ENCODE results near the gene ETF1.
"Not testable (repeated sequence)": the region's sequence is repeated elsewhere in the genome, so short reads cannot be mapped to it uniquely, and the experiment has no call there.

ETF1 gene

GRCh38 chr5:138488481-138488945 is 54.5 kb downstream of the ETF1 start:
- Histone ChIP-seq H3F3A (ENCODE audit: low read depth) (no peaks in the 10 kb centered on the region), H3K36me3 (ENCODE audit: insufficient read depth, low read length) (no peaks in the 10 kb centered on the region), H2AFZ (ENCODE audit: low read length) (no peak overlapping the region), H3K4me1 (ENCODE audit: insufficient read depth, low read length, poor library complexity, severe bottlenecking) (peaks cover 12% of the 10 kb centered on the region), H3K4me2 (ENCODE audit: low read depth, low read length, poor library complexity, severe bottlenecking) (no peak overlapping the region), H3K27me3 (ENCODE audit: insufficient read depth, low read length, poor library complexity, severe bottlenecking) (peaks cover 30% of the 10 kb centered on the region), H3K79me2 (ENCODE audit: insufficient read depth, low read length) (no peaks in the 10 kb centered on the region), H4K20me1 (ENCODE audit: insufficient read depth, low read length, poor library complexity, severe bottlenecking) (no peaks in the 10 kb centered on the region), H3K9ac (ENCODE audit: low read depth, low read length, poor library complexity, severe bottlenecking) (no peak overlapping the region), H3K4me3 (ENCODE audit: low read length, poor library complexity, severe bottlenecking) (no peak overlapping the region), H3K9me2 (replicated peaks; ENCODE audit: low read depth, low read length) (no peaks in the 10 kb centered on the region), H3K9me3 (ENCODE audit: insufficient read depth, low read depth, low read length) (no peaks in the 10 kb centered on the region)
- TF ChIP-seq EZH2phosphoT487 (IDR thresholded peaks at IDR 0.05; ENCODE audit: borderline replicate concordance): no peak
- TF ChIP-seq CTCF (conservative IDR thresholded peaks at IDR 0.05; ENCODE audit: low read length): no peak

GRCh38 chr5:138482638-138483037 is 60.4 kb downstream of the ETF1 start:
- no peaks in the 10 kb centered on the region for H4K20me1 ChIP-seq (ENCODE audit: insufficient read depth, low read length, poor library complexity, severe bottlenecking)
- no peaks in the 10 kb centered on the region for H3K79me2 ChIP-seq (ENCODE audit: insufficient read depth, low read length)
- no peak overlapping the region for H3K4me2 ChIP-seq (ENCODE audit: low read depth, low read length, poor library complexity, severe bottlenecking)
- no peaks in the 10 kb centered on the region for H3F3A ChIP-seq (ENCODE audit: low read depth)
- H3K4me3 ChIP-seq (ENCODE audit: low read length, poor library complexity, severe bottlenecking): no peak overlapping the region
- no peaks in the 10 kb centered on the region for H3K36me3 ChIP-seq (ENCODE audit: insufficient read depth, low read length)
- H3K9me2 ChIP-seq (replicated peaks; ENCODE audit: low read depth, low read length): no peaks in the 10 kb centered on the region
- no peaks in the 10 kb centered on the region for H3K4me1 ChIP-seq (ENCODE audit: insufficient read depth, low read length, poor library complexity, severe bottlenecking)
- no peak for TF ChIP-seq CTCF (conservative IDR thresholded peaks at IDR 0.05; ENCODE audit: low read length)
- no peak for TF ChIP-seq EZH2phosphoT487 (IDR thresholded peaks at IDR 0.05; ENCODE audit: borderline replicate concordance)
- H3K9me3 ChIP-seq (ENCODE audit: insufficient read depth, low read depth, low read length): no peaks in the 10 kb centered on the region
- no peak overlapping the region for H3K9ac ChIP-seq (ENCODE audit: low read depth, low read length, poor library complexity, severe bottlenecking)
- no peak overlapping the region for H2AFZ ChIP-seq (ENCODE audit: low read length)
- no peaks in the 10 kb centered on the region for H3K27me3 ChIP-seq (ENCODE audit: insufficient read depth, low read length, poor library complexity, severe bottlenecking)

GRCh38 chr5:138476918-138477317 is 66.1 kb downstream of the ETF1 start:
- Histone ChIP-seq H2AFZ (ENCODE audit: low read length) (no peak overlapping the region), H3K9ac (ENCODE audit: low read depth, low read length, poor library complexity, severe bottlenecking) (no peak overlapping the region), H3K4me1 (ENCODE audit: insufficient read depth, low read length, poor library complexity, severe bottlenecking) (no peaks in the 10 kb centered on the region), H3K4me2 (ENCODE audit: low read depth, low read length, poor library complexity, severe bottlenecking) (no peak overlapping the region), H3K79me2 (ENCODE audit: insufficient read depth, low read length) (no peaks in the 10 kb centered on the region), H3F3A (ENCODE audit: low read depth) (no peaks in the 10 kb centered on the region), H3K9me3 (ENCODE audit: insufficient read depth, low read depth, low read length) (no peaks in the 10 kb centered on the region), H4K20me1 (ENCODE audit: insufficient read depth, low read length, poor library complexity, severe bottlenecking) (no peaks in the 10 kb centered on the region), H3K27me3 (ENCODE audit: insufficient read depth, low read length, poor library complexity, severe bottlenecking) (no peaks in the 10 kb centered on the region), H3K36me3 (ENCODE audit: insufficient read depth, low read length) (no peaks in the 10 kb centered on the region), H3K9me2 (replicated peaks; ENCODE audit: low read depth, low read length) (no peaks in the 10 kb centered on the region), H3K4me3 (ENCODE audit: low read length, poor library complexity, severe bottlenecking) (no peak overlapping the region)
- TF ChIP-seq EZH2phosphoT487 (IDR thresholded peaks at IDR 0.05; ENCODE audit: borderline replicate concordance): no peak
- no peak for TF ChIP-seq CTCF (conservative IDR thresholded peaks at IDR 0.05; ENCODE audit: low read length)

- H2AFZ ChIP-seq (ENCODE audit: low read length); H3K9me3 ChIP-seq (ENCODE audit: insufficient read depth, low read depth, low read length); H3K9ac ChIP-seq (ENCODE audit: low read depth, low read length, poor library complexity, severe bottlenecking); H3K27me3 ChIP-seq (ENCODE audit: insufficient read depth, low read length, poor library complexity, severe bottlenecking); H3K9me2 ChIP-seq (replicated peaks; ENCODE audit: low read depth, low read length); H3K4me1 ChIP-seq (ENCODE audit: insufficient read depth, low read length, poor library complexity, severe bottlenecking); H4K20me1 ChIP-seq (ENCODE audit: insufficient read depth, low read length, poor library complexity, severe bottlenecking); H3K36me3 ChIP-seq (ENCODE audit: insufficient read depth, low read length); H3K79me2 ChIP-seq (ENCODE audit: insufficient read depth, low read length); H3K4me2 ChIP-seq (ENCODE audit: low read depth, low read length, poor library complexity, severe bottlenecking); H3F3A ChIP-seq (ENCODE audit: low read depth); H3K4me3 ChIP-seq (ENCODE audit: low read length, poor library complexity, severe bottlenecking): not testable (repeated sequence)
Measured at GRCh38 chr5:138473151-138473550, 69.9 kb downstream of the ETF1 start.
